ENCODE measurements around the gene CLN6. TPM values are rescaled to one million over a fixed set of nuclear protein-coding genes. Genes with fewer than 3 reads are reported as not detected.
A peak's percentile ranks its signal among the peaks of the same experiment; 100 is the strongest.
"Not testable (repeated sequence)": the region's sequence is repeated elsewhere in the genome, so short reads cannot be mapped to it uniquely, and the experiment has no call there.

The CLN6 gene
- total and polyA plus RNA-seq, 10 donors: 9.8 to 38.6 (median 27.1) TPM

GRCh38 chr15:68227643-68228142 is 1.8 kb downstream of the CLN6 start:
- intact Hi-C loops (cut with DNase I; ENCODE audit: low total_unique reads): no loop called here
- peaks cover 13 to 68% (median 38%) of the 10 kb centered on the region in 6 donors for H3K4me1 ChIP-seq
- 77 to 95% (median 89%) methylated on average over 8 to 9 of the region's 9 CpGs for WGBS, 5 donors
- H3K36me3 ChIP-seq: no peaks in the 10 kb centered on the region
- H3K4me3 ChIP-seq: peak overlapping the region in 3 of 8 donors; percentile 91 to 95 (median 93)
- DNase-seq: no peak
- TF ChIP-seq POLR2A (IDR thresholded peaks at IDR 0.05) (no peak), CTCF (IDR thresholded peaks at IDR 0.05 in 8 of 11, conservative IDR thresholded peaks at IDR 0.05 in 3 of 11) (no peak), POLR2AphosphoS5 (IDR thresholded peaks at IDR 0.05) (no peak)
- H3K9me3 ChIP-seq: no peaks in the 10 kb centered on the region
- H3K27me3 ChIP-seq (replicated peaks in 1 of 7): no peaks in the 10 kb centered on the region
- H3K27ac ChIP-seq: no peak overlapping the region

- H3K27me3 ChIP-seq (replicated peaks in 1 of 7); DNase-seq; intact Hi-C loops (cut with DNase I; ENCODE audit: low total_unique reads); H3K9me3 ChIP-seq; H3K4me3 ChIP-seq; H3K27ac ChIP-seq; H3K36me3 ChIP-seq: not testable (repeated sequence)
- 92 to 98% (median 96%) methylated on average over 4 of the region's 4 CpGs for WGBS, 5 donors
- peaks cover 12 to 56% (median 35%) of the 10 kb centered on the region in 6 donors for H3K4me1 ChIP-seq
These were observed 4.1 kb downstream of the CLN6 start for GRCh38 chr15:68225442-68225841.

- peaks cover 8 to 48% (median 28%) of the 10 kb centered on the region in 6 donors for H3K4me1 ChIP-seq
- no peaks in the 10 kb centered on the region for H3K27me3 ChIP-seq (replicated peaks in 1 of 7)
- TF ChIP-seq POLR2A (IDR thresholded peaks at IDR 0.05) (no peak), POLR2AphosphoS5 (IDR thresholded peaks at IDR 0.05) (no peak), CTCF (IDR thresholded peaks at IDR 0.05 in 8 of 11, conservative IDR thresholded peaks at IDR 0.05 in 3 of 11) (no peak)
- intact Hi-C loops (cut with DNase I; ENCODE audit: low total_unique reads): no loop called here
- no peak for DNase-seq
- no peaks in the 10 kb centered on the region for H3K36me3 ChIP-seq
- no peaks in the 10 kb centered on the region for H3K9me3 ChIP-seq
- H3K4me3 ChIP-seq: no peak overlapping the region
- 39 to 52% (median 41%) methylated on average over 3 of the region's 3 CpGs for WGBS, 5 donors
- H3K27ac ChIP-seq: no peak overlapping the region
These were observed 4.8 kb downstream of the CLN6 start for GRCh38 chr15:68224546-68225250.

- Histone ChIP-seq H3K9me3 (no peaks in the 10 kb centered on the region), H3K4me3 (no peak overlapping the region), H3K36me3 (peaks cover 0 to 5% (median 0%) of the 10 kb centered on the region in 6 donors), H3K27me3 (replicated peaks in 1 of 7) (no peaks in the 10 kb centered on the region), H3K27ac (no peak overlapping the region), H3K4me1 (peaks cover 8 to 48% (median 28%) of the 10 kb centered on the region in 6 donors)
- DNase-seq: no peak
- TF ChIP-seq POLR2A (IDR thresholded peaks at IDR 0.05) (no peak), CTCF (IDR thresholded peaks at IDR 0.05 in 8 of 11, conservative IDR thresholded peaks at IDR 0.05 in 3 of 11) (no peak), POLR2AphosphoS5 (IDR thresholded peaks at IDR 0.05) (no peak)
- intact Hi-C loops (cut with DNase I; ENCODE audit: low total_unique reads): no loop called here
- 58 to 78% (median 72%) methylated on average over 3 of the region's 3 CpGs for WGBS, 5 donors
These were observed 5.4 kb downstream of the CLN6 start for GRCh38 chr15:68224108-68224507.

All from spleen (tissue), 11 donors.